AG09319 (cell line): Measurements from ENCODE around the gene SKI.
"Not testable (repeated sequence)": the region's sequence is repeated elsewhere in the genome, so short reads cannot be mapped to it uniquely, and the experiment has no call there.

Experiments
- DNase-seq: peaks from one replicate; pipeline ENCODE4 v3.0.0-alpha.2; 2010; ENCODE audit warnings: low read depth; ENCODE audit errors: extremely low read depth
- TF ChIP-seq, protein P1 (sequence below): IDR thresholded peaks from 2 replicates; pipeline ENCODE4 v1.5.1; 2011; ENCODE audit warnings: low read depth, mild to moderate bottlenecking, inconsistent platforms, low read length, moderate library complexity

SKI gene

DNA sequence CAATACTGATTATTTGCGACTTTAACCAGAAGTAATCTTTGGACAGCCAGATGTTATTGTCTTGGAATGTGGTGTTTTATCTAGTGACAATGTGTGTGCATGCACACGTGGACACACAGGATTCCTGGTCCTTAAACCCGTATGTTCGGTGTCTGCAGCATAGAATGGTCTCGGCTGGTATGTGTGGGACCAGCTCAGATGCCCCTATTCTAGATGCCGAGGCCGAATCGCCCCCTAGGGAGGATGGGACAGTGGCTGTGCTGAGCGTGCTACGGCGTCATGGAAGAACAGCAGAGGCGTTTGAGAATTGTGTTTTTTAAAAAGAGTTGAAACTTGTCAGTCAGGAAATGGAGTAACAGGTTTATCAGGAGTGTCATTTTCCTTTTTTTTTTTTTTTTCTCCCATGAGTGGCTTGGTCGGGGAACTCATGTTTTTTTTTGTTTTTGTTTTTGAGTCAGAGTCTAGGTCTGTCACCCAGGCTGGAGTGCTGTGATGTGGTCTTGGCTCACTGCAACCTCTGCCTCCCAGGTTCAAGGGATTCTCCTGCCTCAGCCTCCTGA is 30.1 kb downstream of the SKI start:
- TF ChIP-seq, protein P1, sequence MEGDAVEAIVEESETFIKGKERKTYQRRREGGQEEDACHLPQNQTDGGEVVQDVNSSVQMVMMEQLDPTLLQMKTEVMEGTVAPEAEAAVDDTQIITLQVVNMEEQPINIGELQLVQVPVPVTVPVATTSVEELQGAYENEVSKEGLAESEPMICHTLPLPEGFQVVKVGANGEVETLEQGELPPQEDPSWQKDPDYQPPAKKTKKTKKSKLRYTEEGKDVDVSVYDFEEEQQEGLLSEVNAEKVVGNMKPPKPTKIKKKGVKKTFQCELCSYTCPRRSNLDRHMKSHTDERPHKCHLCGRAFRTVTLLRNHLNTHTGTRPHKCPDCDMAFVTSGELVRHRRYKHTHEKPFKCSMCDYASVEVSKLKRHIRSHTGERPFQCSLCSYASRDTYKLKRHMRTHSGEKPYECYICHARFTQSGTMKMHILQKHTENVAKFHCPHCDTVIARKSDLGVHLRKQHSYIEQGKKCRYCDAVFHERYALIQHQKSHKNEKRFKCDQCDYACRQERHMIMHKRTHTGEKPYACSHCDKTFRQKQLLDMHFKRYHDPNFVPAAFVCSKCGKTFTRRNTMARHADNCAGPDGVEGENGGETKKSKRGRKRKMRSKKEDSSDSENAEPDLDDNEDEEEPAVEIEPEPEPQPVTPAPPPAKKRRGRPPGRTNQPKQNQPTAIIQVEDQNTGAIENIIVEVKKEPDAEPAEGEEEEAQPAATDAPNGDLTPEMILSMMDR: no peak
- no peak for DNase-seq

DNA sequence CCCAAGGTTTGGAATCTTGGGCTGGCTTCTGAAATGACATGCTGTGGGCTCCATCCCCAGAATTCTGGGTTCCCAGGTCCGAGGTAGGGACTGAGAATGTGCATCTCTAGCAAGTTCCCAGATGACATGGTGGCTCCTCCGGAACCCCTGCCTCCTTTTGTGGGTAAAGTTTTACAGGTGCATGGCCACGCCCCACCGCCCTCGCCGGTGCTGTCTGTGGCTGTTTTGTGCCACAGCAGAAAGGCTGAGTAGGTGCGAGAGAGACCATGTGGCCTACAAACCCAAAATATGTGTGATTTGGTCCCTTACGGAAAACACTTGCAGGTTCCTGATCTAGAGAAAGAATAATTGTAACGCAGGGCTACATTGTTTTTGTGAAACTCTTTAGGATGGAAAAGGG is 30.9 kb downstream of the SKI start:
- no peak for DNase-seq
- TF ChIP-seq, protein P1: no peak

DNA sequence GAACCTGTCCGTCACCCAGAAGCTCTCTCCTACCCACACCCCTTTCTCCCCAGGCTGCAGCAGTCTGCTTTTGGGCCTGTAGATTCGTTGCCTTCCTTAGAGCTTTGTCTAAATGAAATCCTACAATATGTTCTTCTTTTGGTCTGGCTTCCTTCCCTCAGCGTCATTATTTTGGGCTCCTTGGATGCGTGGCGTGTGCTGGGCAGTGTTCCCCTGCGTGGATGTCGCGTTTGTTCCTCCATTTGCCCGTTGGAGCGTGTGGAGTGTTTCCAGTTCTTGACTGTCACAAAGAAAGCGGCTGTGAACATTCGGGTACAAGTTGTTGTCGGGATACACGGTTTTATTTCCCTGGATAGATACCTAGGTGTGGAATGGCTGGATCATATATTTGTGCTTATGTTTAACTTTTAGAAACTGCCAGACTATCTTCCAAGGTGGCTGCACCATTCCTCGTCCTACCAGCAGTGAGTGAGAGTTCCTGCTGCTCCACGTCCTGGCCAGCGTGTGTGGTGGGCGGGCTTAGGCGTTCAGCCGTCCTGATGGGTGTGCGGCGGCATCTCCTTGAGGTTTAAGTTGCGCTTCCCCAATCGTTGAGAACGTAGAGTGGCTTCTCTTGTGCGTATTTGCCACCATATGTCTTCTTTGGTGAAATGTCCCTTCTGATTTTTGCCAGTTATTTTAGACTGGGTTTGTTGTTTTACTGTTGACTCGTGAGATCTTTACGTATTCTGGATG is 31.7 kb downstream of the SKI start:
- no peak for DNase-seq
- TF ChIP-seq, protein P1: no peak

DNA sequence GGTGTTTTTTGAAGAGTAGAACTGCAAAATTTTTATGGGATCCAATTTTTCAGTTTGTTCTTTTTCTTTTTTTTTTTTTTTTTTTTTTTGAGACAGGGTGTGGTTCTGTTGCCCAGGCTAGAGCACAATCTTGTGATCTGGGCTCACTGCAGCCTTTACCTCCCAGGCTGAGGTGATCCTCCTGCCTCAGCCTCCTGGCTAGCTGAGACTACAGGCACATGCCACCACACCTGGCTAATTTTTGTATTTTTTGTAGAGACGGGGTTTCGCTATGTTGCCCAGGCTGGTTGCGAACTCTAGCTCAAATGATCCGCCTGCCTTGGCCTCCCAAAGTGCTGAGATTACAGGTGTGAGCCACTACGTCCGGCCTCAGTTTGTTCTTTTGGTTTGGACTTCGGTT is 32.4 kb downstream of the SKI start:
- DNase-seq: not testable (repeated sequence)

DNA sequence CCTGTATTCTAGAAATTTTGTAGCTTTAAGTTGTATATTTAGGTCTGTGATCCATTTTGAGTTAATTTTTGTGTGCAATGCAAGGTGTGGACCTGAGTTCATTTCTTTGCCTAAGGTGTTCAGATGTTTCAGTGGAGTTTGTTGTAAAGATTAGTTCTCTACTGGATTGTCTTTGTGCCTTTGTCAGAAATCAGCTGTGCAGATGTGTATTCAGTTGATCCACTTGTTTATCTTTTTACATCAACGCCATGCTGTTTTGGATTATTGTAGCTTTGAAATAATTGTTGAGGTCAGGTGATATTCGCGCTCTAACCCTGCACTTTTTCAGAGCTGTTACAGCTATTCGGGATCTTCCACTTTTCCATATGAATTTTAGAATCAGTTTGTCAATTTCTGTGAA is 32.8 kb downstream of the SKI start:
- TF ChIP-seq, protein P1: no peak
- DNase-seq: no peak

DNA sequence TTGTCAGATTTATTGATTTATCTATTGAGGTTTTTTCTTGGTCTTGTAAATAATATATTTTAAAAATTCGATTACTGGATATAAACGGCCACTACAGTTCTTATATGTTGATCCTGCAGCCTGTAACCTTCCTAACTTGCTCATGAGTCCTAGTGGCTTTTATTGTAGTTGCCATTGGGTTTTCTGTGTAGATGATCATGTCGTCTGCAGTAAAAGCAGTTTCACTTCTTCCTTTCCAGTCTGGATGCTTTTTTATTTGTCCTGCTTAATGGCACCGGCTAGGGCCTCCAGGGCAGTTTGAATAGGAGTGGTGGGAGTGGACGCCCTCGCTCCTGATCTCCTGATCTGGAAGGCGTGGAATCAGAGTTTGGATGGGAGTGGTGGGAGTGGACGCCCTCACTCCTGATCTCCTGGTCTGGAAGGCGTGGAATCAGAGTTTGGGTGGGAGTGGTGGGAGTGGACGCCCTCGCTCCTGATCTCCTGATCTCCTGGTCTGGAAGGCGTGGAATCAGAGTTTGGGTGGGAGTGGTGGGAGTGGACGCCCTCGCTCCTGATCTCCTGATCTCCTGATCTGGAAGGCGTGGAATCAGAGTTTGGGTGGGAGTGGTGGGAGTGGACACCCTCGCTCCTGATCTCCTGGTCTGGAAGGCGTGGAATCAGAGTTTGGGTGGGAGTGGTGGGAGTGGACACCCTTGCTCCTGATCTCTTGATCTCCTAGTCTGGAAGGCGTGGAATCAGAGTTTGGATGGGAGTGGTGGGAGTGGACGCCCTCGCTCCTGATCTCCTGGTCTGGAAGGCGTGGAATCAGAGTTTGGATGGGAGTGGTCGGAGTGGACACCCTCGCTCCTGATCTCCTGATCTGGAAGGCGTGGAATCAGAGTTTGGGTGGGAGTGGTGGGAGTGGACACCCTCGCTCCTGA is 33.6 kb downstream of the SKI start:
- not testable (repeated sequence) for DNase-seq

DNA sequence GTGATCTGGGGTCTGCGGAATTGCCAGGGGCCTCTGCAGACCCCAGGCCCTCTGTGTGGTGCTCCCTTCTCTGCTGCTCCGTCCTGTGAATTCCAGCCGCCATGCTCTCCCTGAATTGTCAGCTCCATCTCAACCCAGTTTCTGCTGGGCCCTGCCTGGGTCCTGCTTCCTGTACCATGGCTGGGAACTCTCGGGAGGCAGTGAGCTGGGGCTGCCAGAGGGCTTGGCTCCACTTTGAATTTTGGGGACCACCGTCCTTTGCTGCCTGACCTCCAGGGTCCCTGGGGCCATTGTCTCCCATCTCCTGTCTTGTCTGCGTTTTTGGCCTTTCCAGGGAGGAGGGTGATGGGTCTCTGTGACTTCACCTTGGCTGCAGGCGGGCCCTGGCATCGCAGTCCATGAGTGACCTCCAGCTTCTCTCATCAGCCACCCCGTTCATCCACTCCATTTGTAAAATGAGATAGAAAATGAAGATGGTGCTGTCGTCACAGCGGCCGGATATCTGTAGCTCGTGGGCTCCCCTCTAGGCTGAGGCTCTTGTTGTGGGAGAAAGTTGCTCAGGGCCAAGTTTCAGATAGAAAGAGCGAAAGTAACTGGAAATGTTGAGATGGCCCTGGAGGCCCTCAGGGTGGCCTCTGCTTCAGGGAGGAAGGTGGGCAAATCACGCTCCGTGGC is 38.3 kb downstream of the SKI start:
- TF ChIP-seq, protein P1: no peak
- no peak for DNase-seq
